ENCODE measurements around the gene GXYLT2. TPM values are rescaled to one million over a fixed set of nuclear protein-coding genes. Genes with fewer than 3 reads are reported as not detected.
A peak's percentile ranks its signal among the peaks of the same experiment; 100 is the strongest.

GXYLT2 gene
- 10 to 100 TPM; 11.1 to 14.7 (median 13.2) TPM for polyA plus RNA-seq (ENCODE audit: insufficient read length in 3 of 3)

- DNase-seq (ENCODE audit: low read depth in 3 of 3, low spot score in 2 of 3), result no peak
Measured at GRCh38 chr3:72887705-72888545, at the start of gene GXYLT2. TSS of gene GXYLT2 (plus strand) at chr3:72888046. CDS start at chr3:72888234, 188 bp downstream.

GRCh38 chr3:72839057-72839456 lies 48.8 kb upstream of the GXYLT2 start:
- DNase-seq (ENCODE audit: low read depth in 3 of 3, low spot score in 2 of 3), result no peak

GRCh38 chr3:72844436-72844993 lies 43.3 kb upstream of the GXYLT2 start:
- DNase-seq (ENCODE audit: low read depth in 3 of 3, low spot score in 2 of 3), result no peak

GRCh38 chr3:72846166-72846565 lies 41.7 kb upstream of the GXYLT2 start:
- no peak for DNase-seq (ENCODE audit: low read depth in 3 of 3, low spot score in 2 of 3)

GRCh38 chr3:72847282-72847681 lies 40.6 kb upstream of the GXYLT2 start:
- no peak for DNase-seq (ENCODE audit: low read depth in 3 of 3, low spot score in 2 of 3)

- DNase-seq (ENCODE audit: low read depth in 3 of 3, low spot score in 2 of 3), result peak; percentile 88 to 94 (median 89)
Measured at GRCh38 chr3:72847751-72848702, 39.8 kb upstream of the GXYLT2 start, which contains the start of gene SHQ1. TSS of gene SHQ1 (minus strand) at chr3:72848445. CDS start at chr3:72848340, 105 bp downstream.

- no peak for DNase-seq (ENCODE audit: low read depth in 3 of 3, low spot score in 2 of 3)
Measured at GRCh38 chr3:72848703-72849081, 39.2 kb upstream of the GXYLT2 start.

GRCh38 chr3:72855001-72855400 lies 32.8 kb upstream of the GXYLT2 start:
- no peak for DNase-seq (ENCODE audit: low read depth in 3 of 3, low spot score in 2 of 3)

GRCh38 chr3:72860053-72860452 lies 27.8 kb upstream of the GXYLT2 start:
- DNase-seq (ENCODE audit: low read depth in 3 of 3, low spot score in 2 of 3), result no peak

GRCh38 chr3:72860846-72861245 lies 27.0 kb upstream of the GXYLT2 start:
- no peak for DNase-seq (ENCODE audit: low read depth in 3 of 3, low spot score in 2 of 3)

GRCh38 chr3:72862314-72863090 lies 25.3 kb upstream of the GXYLT2 start:
- DNase-seq (ENCODE audit: low read depth in 3 of 3, low spot score in 2 of 3), result no peak

- DNase-seq (ENCODE audit: low read depth in 3 of 3, low spot score in 2 of 3), result no peak
Measured at GRCh38 chr3:72872183-72872582, 15.7 kb upstream of the GXYLT2 start.

- no peak for DNase-seq (ENCODE audit: low read depth in 3 of 3, low spot score in 2 of 3)
Measured at GRCh38 chr3:72887343-72887704, 522 bp upstream of the GXYLT2 start.

GRCh38 chr3:72888546-72889309 lies 882 bp downstream of the GXYLT2 start:
- DNase-seq (ENCODE audit: low read depth in 3 of 3, low spot score in 2 of 3), result no peak

- DNase-seq (ENCODE audit: low read depth in 3 of 3, low spot score in 2 of 3), result no peak
Measured at GRCh38 chr3:72889310-72890165, 1.7 kb downstream of the GXYLT2 start.

GRCh38 chr3:72890166-72890925 lies 2.5 kb downstream of the GXYLT2 start:
- no peak for DNase-seq (ENCODE audit: low read depth in 3 of 3, low spot score in 2 of 3)

- DNase-seq (ENCODE audit: low read depth in 3 of 3, low spot score in 2 of 3), result no peak
Measured at GRCh38 chr3:72891053-72891855, 3.4 kb downstream of the GXYLT2 start.

Data from right renal cortex interstitium (tissue), 3 donors.